GM12878 (cell line): ENCODE data around the gene ZFP90. TPM values are rescaled to one million over a fixed set of nuclear protein-coding genes. Genes with fewer than 3 reads are reported as not detected.

Source experiments
- ATAC-seq: fragments of 200-7000 bp; cut with Tn5 transposase; 3 replicates; pipeline ENCODE4 v1.9.1; 2020; ENCODE audit warnings: mild to moderate bottlenecking, moderate library complexity
- BruUV-seq: library from RNA; stranded (reverse); fragments of 400-500 nt; replicated peaks from 2 replicates; lab custom pipeline; 2021; lab: Mats Ljungman, UMichigan
- CTCF ChIA-PET: fragments of 300-600 bp; sonication (Branson Sonifier 250); formaldehyde crosslinking; extraction: SDS; loops from one replicate; lab custom pipeline; 2021; ENCODE audit warnings: inconsistent platforms; lab: Yijun Ruan, JAX
- POLR2A ChIA-PET: fragments of 350-600 bp; formaldehyde crosslinking; extraction: SDS; loops from one replicate; lab custom pipeline; 2021; ENCODE audit warnings: inconsistent platforms; lab: Charles Lee
- RAD21 ChIA-PET: fragments of 300-600 bp; sonication (Branson Sonifier 250); formaldehyde crosslinking; loops from one replicate; lab custom pipeline; 2023; ENCODE audit warnings: antibody characterized with exemption; ENCODE audit not compliant: unreplicated experiment; lab: Charles Lee
- SMC1A ChIA-PET: fragments of 300-600 bp; sonication (Branson Sonifier 250); formaldehyde crosslinking; loops from one replicate; lab custom pipeline; 2023; ENCODE audit not compliant: unreplicated experiment, uncharacterized antibody; lab: Charles Lee
- DNase-seq: peaks from one replicate; pipeline ENCODE4 v3.0.0-alpha.2; 2011; ENCODE audit warnings: low read depth, low spot score
- FAIRE-seq: peaks from 3 replicates; lab custom pipeline; 2011; peaks lifted over from hg19 to GRCh38; lab: Jason Lieb, UNC
- H2AFZ ChIP-seq: 2 replicates; pipeline ENCODE4 v1.6.0; 2011; ENCODE audit warnings: low read depth, low read length, control low read depth; ENCODE audit not compliant: control insufficient read depth
- H3K27ac ChIP-seq: 2 replicates; pipeline ENCODE4 v1.5.1; 2011; ENCODE audit warnings: control low read depth; ENCODE audit not compliant: control insufficient read depth, insufficient read depth
- H3K27me3 ChIP-seq, 2 experiments: replicated peaks in 1 of 2; 2 replicates each; pipeline versions ENCODE4 v1.6.0 to v1.6.1; 2011; ENCODE audit warnings: low read length in 1 of 2; ENCODE audit not compliant: control insufficient read depth in 2 of 2, insufficient read depth in 2 of 2
- H3K36me3 ChIP-seq, 2 experiments: 2 replicates each; pipeline ENCODE4 v1.5.1; 2011; ENCODE audit warnings: low read length in 1 of 2; ENCODE audit not compliant: control insufficient read depth in 2 of 2, insufficient read depth in 2 of 2
- H3K4me1 ChIP-seq: 2 replicates; pipeline ENCODE4 v1.6.1; 2011; ENCODE audit warnings: mild to moderate bottlenecking, low read length, moderate library complexity, mixed read lengths; ENCODE audit not compliant: control insufficient read depth, insufficient read depth
- H3K4me2 ChIP-seq: 2 replicates; pipeline ENCODE4 v1.6.0; 2011; ENCODE audit warnings: control low read depth; ENCODE audit not compliant: control insufficient read depth, insufficient read depth
- H3K4me3 ChIP-seq: fragments of 200-600 bp; sonication (generic); 2 replicates; pipeline ENCODE4 v1.5.1; 2016
- H3K79me2 ChIP-seq: 2 replicates; pipeline ENCODE4 v1.6.0; 2011; ENCODE audit warnings: low read length; ENCODE audit not compliant: control insufficient read depth, insufficient read depth
- H3K9ac ChIP-seq: 2 replicates; pipeline ENCODE4 v1.8.0; 2011; ENCODE audit warnings: low read length, control low read depth, mixed read lengths; ENCODE audit not compliant: control insufficient read depth, insufficient read depth
- H3K9me3 ChIP-seq: replicated peaks from 3 replicates; pipeline ENCODE4 v1.5.1; 2011; ENCODE audit warnings: mild to moderate bottlenecking, low read length; ENCODE audit not compliant: control insufficient read depth, insufficient read depth
- H4K20me1 ChIP-seq: 2 replicates; pipeline ENCODE4 v1.6.0; 2011; ENCODE audit not compliant: control insufficient read depth, insufficient read depth
- GABPA ChIP-seq: IDR thresholded peaks from 2 replicates; pipeline ENCODE4 v1.6.1; 2014; ENCODE audit warnings: antibody characterized with exemption, low read depth, mild to moderate bottlenecking, inconsistent platforms
- JUND ChIP-seq: IDR thresholded peaks from 2 replicates; pipeline ENCODE4 v1.6.1; 2012; ENCODE audit warnings: low read depth, mild to moderate bottlenecking, low read length, improper control_type of control experiment, moderate library complexity
- NR2C2 ChIP-seq: IDR thresholded peaks from 2 replicates; pipeline ENCODE4 v1.6.1; 2011; ENCODE audit warnings: borderline replicate concordance, low read depth; ENCODE audit not compliant: control insufficient read depth, insufficient read length
- SIX5 ChIP-seq: IDR thresholded peaks from 2 replicates; pipeline ENCODE4 v1.6.1; 2011; ENCODE audit warnings: mild to moderate bottlenecking, low read depth, low read length, moderate library complexity; ENCODE audit not compliant: severe bottlenecking
- SREBF1 ChIP-seq: IDR thresholded peaks from 2 replicates; pipeline ENCODE4 v1.6.1; 2012; ENCODE audit warnings: mild to moderate bottlenecking, low read length
- STAT1 ChIP-seq: fragments of 450-650 bp; conservative IDR thresholded peaks from 2 replicates; pipeline ENCODE4 v1.6.1; 2014; ENCODE audit warnings: antibody characterized with exemption, mild to moderate bottlenecking
- SUZ12 ChIP-seq: fragments of 200-600 bp; sonication (generic); IDR thresholded peaks from one replicate; pipeline ENCODE4 v1.6.1; 2018; ENCODE audit warnings: antibody characterized with exemption, mild to moderate bottlenecking; ENCODE audit not compliant: unreplicated experiment
- WRNIP1 ChIP-seq: IDR thresholded peaks from 2 replicates; pipeline ENCODE4 v1.6.1; 2011; ENCODE audit warnings: low read depth, low read length, improper control_type of control experiment, borderline replicate concordance
- ZNF24 ChIP-seq: fragments of 450-650 bp; IDR thresholded peaks from 2 replicates; pipeline ENCODE4 v1.6.1; 2017; ENCODE audit warnings: antibody characterized with exemption, mild to moderate bottlenecking
- ZNF274 ChIP-seq: IDR thresholded peaks from one replicate; pipeline ENCODE4 v1.8.0; 2011; ENCODE audit not compliant: insufficient read length, insufficient read depth
- WGBS: methylation state at CpG from one replicate; pipeline ENCODE4 v1.1.6; 2016; ENCODE audit warnings: low lambda C conversion rate; ENCODE audit not compliant: insufficient replicate concordance, insufficient coverage; ENCODE audit errors: missing lambda C conversion rate; 5-methylcytosine and 5-hydroxymethylcytosine counted together
- in situ Hi-C: fragments of 300-500 bp; cut with MboI; formaldehyde crosslinking; loops from 9 replicates; pipeline ENCODE4 v1.14.3; 2018; ENCODE audit warnings: mixed read lengths
- intact Hi-C: fragments of 100-400 bp; cut with micrococcal nuclease; formaldehyde crosslinking; loops from one replicate; pipeline ENCODE4 v1.14.2; 2022; ENCODE audit not compliant: unreplicated experiment
- polyA plus RNA-seq, 11 experiments: library from polyadenylated mRNA; depleted of rRNA in 4 of 11; unstranded in 6 of 11; stranded (reverse) in 5 of 11; fragments of >200 nt; fragmentation: Nextera tagmentation in 4 of 11; fragmentation: Illumina TruSeq in 1 of 11; extraction: Ambion mirVana in 4 of 11; extraction: Trizol in 1 of 11; gene quantifications; 1 replicate in 1 of 11; 2 replicates in 10 of 11; pipeline versions ENCODE4 v1.2.1 to v1.2.3, GENCODE V29; 2011 to 2016; ENCODE audit warnings: inconsistent platforms in 2 of 11, missing spikeins in 2 of 11, low read depth in 1 of 11
- total RNA-seq, 4 experiments: library from RNA; depleted of rRNA in 3 of 4; stranded (reverse); fragments of >200 nt in 3 of 4; fragmentation: Illumina TruSeq in 1 of 4; extraction: Trizol in 1 of 4; gene quantifications; 2 replicates each; pipeline versions ENCODE4 v1.2.1 to v1.2.3, GENCODE V29; 2013 to 2021
- TF ChIP-seq, protein P1 (sequence below): IDR thresholded peaks from 2 replicates; pipeline ENCODE4 v1.6.1; 2012; ENCODE audit warnings: low read length, inconsistent platforms
- TF ChIP-seq, protein P2 (sequence below): IDR thresholded peaks from 2 replicates; pipeline ENCODE4 v1.6.1; 2011; ENCODE audit warnings: mild to moderate bottlenecking, low read depth, low read length, moderate library complexity; ENCODE audit not compliant: insufficient replicate concordance
- TF ChIP-seq, protein P3 (sequence below): IDR thresholded peaks from 2 replicates; pipeline ENCODE4 v1.6.1; 2011; ENCODE audit warnings: borderline replicate concordance, low read depth, mild to moderate bottlenecking, moderate library complexity, low read length; ENCODE audit not compliant: insufficient read depth, poor library complexity, severe bottlenecking
- TF ChIP-seq, protein P4 (sequence below): fragments of 450-650 bp; IDR thresholded peaks from 2 replicates; pipeline ENCODE4 v1.6.1; 2017; ENCODE audit warnings: mild to moderate bottlenecking, moderate library complexity

Gene ZFP90
- total and polyA plus RNA-seq, 10 of the 15 experiments (the other 5 are each of a cell fraction or from before 2014, with no cell fraction given) = 3.3 to 20.0 (median 15.4) TPM

DNA sequence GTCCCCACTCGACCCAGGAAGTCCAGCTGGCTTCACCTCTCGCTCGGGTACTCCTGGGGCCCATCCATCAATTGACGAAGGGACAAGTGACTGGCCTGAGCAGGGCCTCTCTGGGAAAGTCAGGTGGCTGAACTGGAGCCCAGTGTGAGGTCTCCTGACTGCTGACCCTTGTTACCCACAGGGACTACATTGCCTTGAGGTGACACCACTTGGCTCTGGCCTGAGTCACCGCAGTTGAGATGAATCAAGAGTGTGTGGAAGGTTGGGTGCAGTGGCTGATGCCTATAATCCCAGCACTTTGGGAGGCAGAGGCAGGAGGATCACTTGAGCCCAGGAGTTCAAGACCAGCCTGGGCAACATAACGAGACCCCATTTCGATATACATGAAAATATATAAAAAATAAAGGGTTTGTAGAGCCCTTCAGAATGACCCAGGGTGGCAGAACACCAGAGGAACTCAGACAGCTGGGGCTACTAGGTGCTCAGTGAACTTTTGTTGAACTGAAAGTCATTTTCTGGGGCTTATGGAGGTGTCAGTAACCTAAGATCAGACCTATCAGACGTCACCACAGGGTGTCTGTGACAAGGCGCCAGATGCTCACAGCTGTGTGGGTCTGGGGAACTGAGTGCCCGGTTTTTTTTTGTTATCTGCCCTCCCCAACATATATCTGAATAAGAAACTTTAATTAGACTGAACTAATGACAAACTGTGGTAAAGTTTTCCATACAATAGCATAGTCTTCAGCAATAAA is 14.8 kb upstream of the ZFP90 start:
- no TSS peak for BruUV-seq
- TF ChIP-seq ZNF274 (no peak), ZNF24 (no peak), WRNIP1 (no peak), SUZ12 (no peak), NR2C2 (no peak), SREBF1 (no peak), STAT1 (no peak), SIX5 (no peak), GABPA (no peak), JUND (no peak)
- TF ChIP-seq, protein P1, sequence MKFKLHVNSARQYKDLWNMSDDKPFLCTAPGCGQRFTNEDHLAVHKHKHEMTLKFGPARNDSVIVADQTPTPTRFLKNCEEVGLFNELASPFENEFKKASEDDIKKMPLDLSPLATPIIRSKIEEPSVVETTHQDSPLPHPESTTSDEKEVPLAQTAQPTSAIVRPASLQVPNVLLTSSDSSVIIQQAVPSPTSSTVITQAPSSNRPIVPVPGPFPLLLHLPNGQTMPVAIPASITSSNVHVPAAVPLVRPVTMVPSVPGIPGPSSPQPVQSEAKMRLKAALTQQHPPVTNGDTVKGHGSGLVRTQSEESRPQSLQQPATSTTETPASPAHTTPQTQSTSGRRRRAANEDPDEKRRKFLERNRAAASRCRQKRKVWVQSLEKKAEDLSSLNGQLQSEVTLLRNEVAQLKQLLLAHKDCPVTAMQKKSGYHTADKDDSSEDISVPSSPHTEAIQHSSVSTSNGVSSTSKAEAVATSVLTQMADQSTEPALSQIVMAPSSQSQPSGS = no peak
- TF ChIP-seq, protein P2, sequence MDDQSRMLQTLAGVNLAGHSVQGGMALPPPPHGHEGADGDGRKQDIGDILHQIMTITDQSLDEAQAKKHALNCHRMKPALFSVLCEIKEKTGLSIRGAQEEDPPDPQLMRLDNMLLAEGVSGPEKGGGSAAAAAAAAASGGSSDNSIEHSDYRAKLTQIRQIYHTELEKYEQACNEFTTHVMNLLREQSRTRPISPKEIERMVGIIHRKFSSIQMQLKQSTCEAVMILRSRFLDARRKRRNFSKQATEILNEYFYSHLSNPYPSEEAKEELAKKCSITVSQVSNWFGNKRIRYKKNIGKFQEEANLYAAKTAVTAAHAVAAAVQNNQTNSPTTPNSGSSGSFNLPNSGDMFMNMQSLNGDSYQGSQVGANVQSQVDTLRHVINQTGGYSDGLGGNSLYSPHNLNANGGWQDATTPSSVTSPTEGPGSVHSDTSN = no peak
- TF ChIP-seq, protein P3, sequence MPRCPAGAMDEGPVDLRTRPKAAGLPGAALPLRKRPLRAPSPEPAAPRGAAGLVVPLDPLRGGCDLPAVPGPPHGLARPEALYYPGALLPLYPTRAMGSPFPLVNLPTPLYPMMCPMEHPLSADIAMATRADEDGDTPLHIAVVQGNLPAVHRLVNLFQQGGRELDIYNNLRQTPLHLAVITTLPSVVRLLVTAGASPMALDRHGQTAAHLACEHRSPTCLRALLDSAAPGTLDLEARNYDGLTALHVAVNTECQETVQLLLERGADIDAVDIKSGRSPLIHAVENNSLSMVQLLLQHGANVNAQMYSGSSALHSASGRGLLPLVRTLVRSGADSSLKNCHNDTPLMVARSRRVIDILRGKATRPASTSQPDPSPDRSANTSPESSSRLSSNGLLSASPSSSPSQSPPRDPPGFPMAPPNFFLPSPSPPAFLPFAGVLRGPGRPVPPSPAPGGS = no peak
- TF ChIP-seq, protein P4, sequence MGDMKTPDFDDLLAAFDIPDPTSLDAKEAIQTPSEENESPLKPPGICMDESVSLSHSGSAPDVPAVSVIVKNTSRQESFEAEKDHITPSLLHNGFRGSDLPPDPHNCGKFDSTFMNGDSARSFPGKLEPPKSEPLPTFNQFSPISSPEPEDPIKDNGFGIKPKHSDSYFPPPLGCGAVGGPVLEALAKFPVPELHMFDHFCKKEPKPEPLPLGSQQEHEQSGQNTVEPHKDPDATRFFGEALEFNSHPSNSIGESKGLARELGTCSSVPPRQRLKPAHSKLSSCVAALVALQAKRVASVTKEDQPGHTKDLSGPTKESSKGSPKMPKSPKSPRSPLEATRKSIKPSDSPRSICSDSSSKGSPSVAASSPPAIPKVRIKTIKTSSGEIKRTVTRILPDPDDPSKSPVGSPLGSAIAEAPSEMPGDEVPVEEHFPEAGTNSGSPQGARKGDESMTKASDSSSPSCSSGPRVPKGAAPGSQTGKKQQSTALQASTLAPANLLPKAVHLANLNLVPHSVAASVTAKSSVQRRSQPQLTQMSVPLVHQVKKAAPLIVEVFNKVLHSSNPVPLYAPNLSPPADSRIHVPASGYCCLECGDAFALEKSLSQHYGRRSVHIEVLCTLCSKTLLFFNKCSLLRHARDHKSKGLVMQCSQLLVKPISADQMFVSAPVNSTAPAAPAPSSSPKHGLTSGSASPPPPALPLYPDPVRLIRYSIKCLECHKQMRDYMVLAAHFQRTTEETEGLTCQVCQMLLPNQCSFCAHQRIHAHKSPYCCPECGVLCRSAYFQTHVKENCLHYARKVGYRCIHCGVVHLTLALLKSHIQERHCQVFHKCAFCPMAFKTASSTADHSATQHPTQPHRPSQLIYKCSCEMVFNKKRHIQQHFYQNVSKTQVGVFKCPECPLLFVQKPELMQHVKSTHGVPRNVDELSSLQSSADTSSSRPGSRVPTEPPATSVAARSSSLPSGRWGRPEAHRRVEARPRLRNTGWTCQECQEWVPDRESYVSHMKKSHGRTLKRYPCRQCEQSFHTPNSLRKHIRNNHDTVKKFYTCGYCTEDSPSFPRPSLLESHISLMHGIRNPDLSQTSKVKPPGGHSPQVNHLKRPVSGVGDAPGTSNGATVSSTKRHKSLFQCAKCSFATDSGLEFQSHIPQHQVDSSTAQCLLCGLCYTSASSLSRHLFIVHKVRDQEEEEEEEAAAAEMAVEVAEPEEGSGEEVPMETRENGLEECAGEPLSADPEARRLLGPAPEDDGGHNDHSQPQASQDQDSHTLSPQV = no peak

More for the DNA sequence above, 14.8 kb upstream of the ZFP90 start:
- intact Hi-C loops = no loop called here
- H2AFZ ChIP-seq = no peak overlapping the region
- no peaks in the 10 kb centered on the region for H3K79me2 ChIP-seq
- H3K27ac ChIP-seq = no peak overlapping the region
- H3K4me2 ChIP-seq = no peak overlapping the region
- H4K20me1 ChIP-seq = no peaks in the 10 kb centered on the region
- no peaks in the 10 kb centered on the region; the same call in 1 of the 3 replicates for H3K9me3 ChIP-seq
- SMC1A ChIA-PET = no interaction called here
- H3K36me3 ChIP-seq = no peaks in the 10 kb centered on the region
- in situ Hi-C loops = loop anchor here (5.0 to 10.0 kb wide), 2 partner anchors 598 to 761 kb away; no protein-coding TSS in a partner anchor
- 29% methylated on average over 10 of the region's 10 CpGs for WGBS
- CTCF ChIA-PET = interaction anchor here (1.0 kb wide), 1 partner anchor 173 kb away, joined by 3 read pairs; no protein-coding TSS in a partner anchor
- FAIRE-seq = no peak
- H3K27me3 ChIP-seq = no peaks in the 10 kb centered on the region
- peaks cover 2% of the 10 kb centered on the region for H3K4me1 ChIP-seq
- no peak overlapping the region for H3K4me3 ChIP-seq
- POLR2A ChIA-PET = interaction anchor here (0.6 kb wide), 1 partner anchor 19 kb away, joined by 3 read pairs; no protein-coding TSS in a partner anchor
- ATAC-seq = no peak
- no peak for DNase-seq
- RAD21 ChIA-PET = interaction anchor here (0.6 kb wide), 1 partner anchor 280 kb away, joined by 3 read pairs; no protein-coding TSS in a partner anchor
- H3K9ac ChIP-seq = no peak overlapping the region
